ENCODE results near the gene DMBX1.

Gene DMBX1

DNA sequence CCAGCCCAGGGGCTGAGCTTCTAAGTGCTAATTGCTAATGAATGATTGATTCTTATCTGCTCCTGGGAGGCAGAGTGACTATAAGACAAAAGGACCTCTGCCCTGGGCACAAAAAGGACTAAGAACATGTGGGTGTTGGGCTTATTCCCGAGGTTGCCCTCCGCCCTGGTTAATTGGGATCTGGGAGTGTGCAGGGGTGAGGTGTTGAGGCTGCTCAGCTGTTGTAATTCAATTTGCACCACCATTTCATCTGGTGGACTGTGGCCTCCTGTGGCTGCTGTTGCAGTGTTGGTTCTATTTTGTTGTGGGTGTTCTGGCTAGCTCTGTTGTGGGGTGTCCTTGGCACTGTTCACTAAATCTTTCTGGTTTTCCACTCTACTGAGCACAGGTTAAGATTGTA lies 48.5 kb downstream of the DMBX1 start:
- Histone ChIP-seq H3K36me3 (ENCODE audit: control insufficient read depth in 5 of 5, insufficient read depth in 5 of 5, low read length in 5 of 5) (no peaks in the 10 kb centered on the region), H3K4me3 (ENCODE audit: low read depth in 1 of 5, low read length in 5 of 5) (no peak overlapping the region), H3K27ac (ENCODE audit: low read depth, low read length) (no peak overlapping the region), H3K4me1 (ENCODE audit: control insufficient read depth in 5 of 5, insufficient read depth in 5 of 5, low read length in 5 of 5) (peaks cover 0 to 18% (median 10%) of the 10 kb centered on the region in 5 donors), H3K9me3 (ENCODE audit: control insufficient read depth in 5 of 5, low read length in 5 of 5) (no peaks in the 10 kb centered on the region), H3K27me3 (ENCODE audit: control insufficient read depth in 5 of 5, insufficient read depth in 4 of 5, low read length in 5 of 5) (peaks cover 0 to 11% (median 0%) of the 10 kb centered on the region in 5 donors), H3K9ac (ENCODE audit: low read length in 5 of 5) (no peak overlapping the region)

All from subcutaneous abdominal adipose tissue (tissue), 5 donors.